Fibroblast of villous mesenchyme (primary cell): Measurements from ENCODE around the gene NRBP1. TPM values are rescaled to one million over a fixed set of nuclear protein-coding genes. Genes with fewer than 3 reads are reported as not detected.

Experiments used
- DNase-seq: peaks from one replicate; pipeline ENCODE4 v3.0.0-alpha.2; 2010; ENCODE audit warnings: low read depth
- H3K4me3 ChIP-seq: 2 replicates; pipeline ENCODE4 v1.5.1; 2011; ENCODE audit warnings: low read depth, mild to moderate bottlenecking, low read length
- CTCF ChIP-seq: IDR thresholded peaks from 2 replicates; pipeline ENCODE4 v1.5.1; 2012; ENCODE audit warnings: low read depth, mild to moderate bottlenecking, low read length; ENCODE audit not compliant: insufficient read depth
- total RNA-seq: library from RNA; depleted of rRNA; stranded (reverse); fragments of >200 nt; gene quantifications from 2 replicates; pipeline ENCODE4 v1.2.3, GENCODE V29; 2012

NRBP1 gene
- total RNA-seq, result 110 and 125 TPM in 2 replicates

GRCh38 chr2:27428213-27428977, at the start of gene NRBP1:
Gene NRBP1 (plus strand): TSS chr2:27428631. CDS start chr2:27433274, 4,643 bp downstream.
- TF ChIP-seq CTCF, result no peak
- DNase-seq, result peak; percentile 87
- H3K4me3 ChIP-seq, result peak within 1 kb of the TSS; percentile 96

- no peak for TF ChIP-seq CTCF
- no peak overlapping the region for H3K4me3 ChIP-seq
- DNase-seq, result no peak
Measured at GRCh38 chr2:27378809-27379290, 49.6 kb upstream of the NRBP1 start.

- no peak for DNase-seq
- no peak for TF ChIP-seq CTCF
- H3K4me3 ChIP-seq, result peak overlapping the region; percentile 78
Measured at GRCh38 chr2:27379383-27379835, 49.0 kb upstream of the NRBP1 start.

- peak; percentile 68 for DNase-seq
- peak overlapping the region; percentile 78 for H3K4me3 ChIP-seq
- TF ChIP-seq CTCF, result no peak
Measured at GRCh38 chr2:27379836-27380625, 48.4 kb upstream of the NRBP1 start.

GRCh38 chr2:27380626-27381545, 47.5 kb upstream of the NRBP1 start, which contains the start of gene ZNF513:
Gene ZNF513 (minus strand): TSS chr2:27380734. CDS start chr2:27380526, 208 bp downstream.
- H3K4me3 ChIP-seq, result peak within 1 kb of the TSS; percentile 78
- TF ChIP-seq CTCF, result no peak
- peak; percentile 96 for DNase-seq
